Endothelial cell of umbilical vein (primary cell): ENCODE results near the gene S100A14. TPM values are rescaled to one million over a fixed set of nuclear protein-coding genes. Genes with fewer than 3 reads are reported as not detected.
A peak's percentile ranks its signal among the peaks of the same experiment; 100 is the strongest.

Experiments used
- BruUV-seq: library from RNA; stranded (reverse); fragments of 400-500 nt; replicated peaks from 2 replicates; lab custom pipeline; 2021; lab: Mats Ljungman, UMichigan
- CTCF ChIA-PET: fragments of 300-600, 350-600 bp; sonication (Branson Sonifier 250); formaldehyde crosslinking; loops from one replicate; lab custom pipeline; 2021; ENCODE audit warnings: antibody characterized with exemption, inconsistent platforms; lab: Charles Lee
- POLR2A ChIA-PET: fragments of 300-600, 350-600 bp; sonication (Branson Sonifier 250); formaldehyde crosslinking; loops from one replicate; lab custom pipeline; 2021; ENCODE audit warnings: antibody characterized with exemption, inconsistent platforms; lab: Charles Lee
- DNase-seq: peaks from one replicate; pipeline ENCODE4 v3.0.0-alpha.2; 2011; ENCODE audit warnings: low read depth, low spot score
- FAIRE-seq: peaks from 2 replicates; lab custom pipeline; 2011; peaks lifted over from hg19 to GRCh38; lab: Jason Lieb, UNC
- H2AFZ ChIP-seq: 2 replicates; pipeline ENCODE4 v1.6.0; 2012; ENCODE audit warnings: low read depth, low read length, control low read depth, inconsistent platforms
- H3K27ac ChIP-seq: 2 replicates; pipeline ENCODE4 v1.5.1; 2011; ENCODE audit warnings: low read depth, mild to moderate bottlenecking, control low read depth, low read length, moderate library complexity; ENCODE audit not compliant: insufficient read depth
- H3K27me3 ChIP-seq, 2 experiments: 2 replicates each; pipeline versions ENCODE4 v1.6.0 to v1.6.1; 2011; ENCODE audit warnings: low read length in 2 of 2, mixed read lengths in 1 of 2; ENCODE audit not compliant: control insufficient read depth in 2 of 2, insufficient read depth in 2 of 2
- H3K36me3 ChIP-seq, 2 experiments: 2 replicates in 1 of 2; 3 replicates in 1 of 2; pipeline ENCODE4 v1.5.1; 2011; ENCODE audit warnings: low read length in 2 of 2, mild to moderate bottlenecking in 1 of 2, moderate library complexity in 1 of 2; ENCODE audit not compliant: control insufficient read depth in 2 of 2, insufficient read depth in 2 of 2; ENCODE audit errors: extremely low read depth in 1 of 2
- H3K4me1 ChIP-seq: 3 replicates; pipeline ENCODE4 v1.5.1; 2011; ENCODE audit warnings: mild to moderate bottlenecking, low read length; ENCODE audit not compliant: control insufficient read depth, insufficient read depth; ENCODE audit errors: extremely low read depth
- H3K4me2 ChIP-seq: 2 replicates; pipeline ENCODE4 v1.6.1; 2011; ENCODE audit warnings: low read length, control low read depth, mixed read lengths; ENCODE audit not compliant: insufficient read depth
- H3K4me3 ChIP-seq, 3 experiments: fragments of 200-600 bp in 1 of 3; sonication (generic), shearing (Covaris generic) in 1 of 3; replicated peaks in 1 of 3; 2 replicates each; pipeline ENCODE4 v1.5.1; 2011 to 2016; ENCODE audit warnings: control low read depth in 3 of 3, low read length in 3 of 3, mild to moderate bottlenecking in 2 of 3, inconsistent platforms in 1 of 3, low read depth in 1 of 3, moderate library complexity in 1 of 3; ENCODE audit not compliant: insufficient read depth in 1 of 3
- H3K79me2 ChIP-seq: 2 replicates; pipeline ENCODE4 v1.6.0; 2012; ENCODE audit warnings: low read length, inconsistent platforms; ENCODE audit not compliant: control insufficient read depth, insufficient read depth
- H3K9ac ChIP-seq: replicated peaks from 2 replicates; pipeline ENCODE3; 2011; ENCODE audit warnings: low read length, control low read depth; ENCODE audit not compliant: insufficient read depth; ENCODE audit errors: extremely low read depth
- H3K9me1 ChIP-seq: replicated peaks from 3 replicates; pipeline ENCODE4 v1.6.0; 2011; ENCODE audit warnings: mild to moderate bottlenecking, low read length; ENCODE audit not compliant: control insufficient read depth, insufficient read depth; ENCODE audit errors: extremely low read depth
- H3K9me3 ChIP-seq: replicated peaks from 2 replicates; pipeline ENCODE4 v1.5.1; 2012; ENCODE audit warnings: low read length, inconsistent platforms; ENCODE audit not compliant: control insufficient read depth, insufficient read depth
- H4K20me1 ChIP-seq: replicated peaks from 2 replicates; pipeline ENCODE3; 2011; ENCODE audit warnings: mild to moderate bottlenecking, low read length; ENCODE audit not compliant: control insufficient read depth, insufficient read depth; ENCODE audit errors: extremely low read depth
- CTCF ChIP-seq, 2 donors: IDR thresholded peaks; 1 replicate in 1 of 2; 2 replicates in 1 of 2; pipeline ENCODE4 v1.5.1; 2011; ENCODE audit warnings: low read length in 2 of 2, mild to moderate bottlenecking in 2 of 2, moderate library complexity in 2 of 2, control low read depth in 1 of 2, inconsistent platforms in 1 of 2, low read depth in 1 of 2; ENCODE audit not compliant: insufficient read depth in 1 of 2; ENCODE audit errors: extremely low read depth in 1 of 2
- EZH2 ChIP-seq: IDR thresholded peaks from 2 replicates; pipeline ENCODE4 v1.6.1; 2012; ENCODE audit warnings: borderline replicate concordance, low read depth, mild to moderate bottlenecking, moderate library complexity, low read length, inconsistent platforms; ENCODE audit not compliant: severe bottlenecking
- FOS ChIP-seq: IDR thresholded peaks from 2 replicates; pipeline ENCODE4 v1.6.1; 2011; ENCODE audit warnings: mild to moderate bottlenecking, low read length, moderate library complexity, borderline replicate concordance; ENCODE audit not compliant: insufficient read depth
- GATA2 ChIP-seq: IDR thresholded peaks from 2 replicates; pipeline ENCODE4 v1.7.0; 2011; ENCODE audit warnings: low read depth, mild to moderate bottlenecking, moderate library complexity, mixed read lengths, low read length; ENCODE audit not compliant: insufficient read length, insufficient read depth
- JUN ChIP-seq: IDR thresholded peaks from 2 replicates; pipeline ENCODE4 v1.6.1; 2011; ENCODE audit warnings: borderline replicate concordance, low read depth; ENCODE audit not compliant: insufficient read length, insufficient read depth
- MYC ChIP-seq: IDR thresholded peaks from one replicate; pipeline ENCODE4 v1.6.1; 2011; ENCODE audit warnings: mild to moderate bottlenecking, low read depth, low read length
- POLR2A ChIP-seq: IDR thresholded peaks from 2 replicates; pipeline ENCODE4 v1.6.1; 2012; ENCODE audit warnings: low read depth, mild to moderate bottlenecking, control low read depth, low read length
- POLR2AphosphoS5 ChIP-seq: IDR thresholded peaks from 2 replicates; pipeline ENCODE4 v1.6.1; 2012; ENCODE audit warnings: low read depth, mild to moderate bottlenecking, control low read depth, low read length, moderate library complexity; ENCODE audit not compliant: insufficient read depth
- dilution Hi-C: fragments of 300-500 bp; cut with MboI; formaldehyde crosslinking; loops from one replicate; pipeline ENCODE4 v1.15.0; 2019; ENCODE audit warnings: low sequenced_read_pairs; ENCODE audit not compliant: extremely low pct_ligation_motif_present
- intact Hi-C: fragments of 100-400 bp; cut with micrococcal nuclease; formaldehyde crosslinking; loops from one replicate; pipeline ENCODE4 v1.10.0; 2022
- polyA plus RNA-seq, 4 experiments: library from polyadenylated mRNA; depleted of rRNA in 3 of 4; stranded (reverse) in 3 of 4; unstranded in 1 of 4; fragments of >200 nt; gene quantifications; 2 replicates each; pipeline versions ENCODE4 v1.2.1 to v1.2.3, GENCODE V29; 2011 to 2012; ENCODE audit warnings: missing spikeins in 1 of 4
- total RNA-seq: library from RNA; stranded (reverse); gene quantifications from 2 replicates; pipeline ENCODE4 v1.2.3, GENCODE V29; 2021
- TF ChIP-seq, protein P1 (sequence below): IDR thresholded peaks from 2 replicates; pipeline ENCODE4 v1.6.1; 2011; ENCODE audit not compliant: insufficient read depth, insufficient read length

Gene S100A14
- total and polyA plus RNA-seq, 2 donors (not counting 3 experiments of a cell fraction or from before 2014, with no cell fraction given): 0.10 TPM; not detected in 1

GRCh38 chr1:153611356-153611755, 4.8 kb downstream of the S100A14 start:
- peak overlapping the region; percentile 42 for H3K27ac ChIP-seq
- TF ChIP-seq, protein P1, sequence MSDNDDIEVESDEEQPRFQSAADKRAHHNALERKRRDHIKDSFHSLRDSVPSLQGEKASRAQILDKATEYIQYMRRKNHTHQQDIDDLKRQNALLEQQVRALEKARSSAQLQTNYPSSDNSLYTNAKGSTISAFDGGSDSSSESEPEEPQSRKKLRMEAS: no peak
- TF ChIP-seq CTCF (IDR thresholded peaks at IDR 0.05; ENCODE audit: extremely low read depth in 1 of 2, insufficient read depth in 1 of 2, low read depth in 1 of 2, low read length in 2 of 2) (no peak), POLR2AphosphoS5 (no peak), JUN (no peak), EZH2 (no peak), GATA2 (no peak), FOS (no peak), MYC (no peak), POLR2A (no peak)
- ChIA-PET POLR2A (interaction anchor here (1.8 to 4.9 kb wide), 3 partner anchors 16 to 23 kb away, joined by 5 to 28 read pairs (median 9); partner anchors contain the start of genes CHTOP, S100A1 and S100A13), CTCF (interaction anchor here (2.1 to 7.7 kb wide), 4 partner anchors 10 to 39 kb away, joined by 6 to 54 read pairs (median 31); partner anchors contain the start of genes S100A1 and S100A13)
- H3K9ac ChIP-seq: peak overlapping the region; percentile 70
- no peak overlapping the region for H2AFZ ChIP-seq
- H4K20me1 ChIP-seq: no peaks in the 10 kb centered on the region
- H3K4me3 ChIP-seq: peak overlapping the region; percentile 20 to 62 (median 37)
- no peak for FAIRE-seq
- H3K9me1 ChIP-seq: no peaks in the 10 kb centered on the region
- dilution Hi-C loops: no loop called here
- no TSS peak for BruUV-seq
- intact Hi-C loops: no loop called here
- peak overlapping the region; percentile 51 for H3K4me2 ChIP-seq
- H3K4me1 ChIP-seq: peaks cover 39% of the 10 kb centered on the region
- no peaks in the 10 kb centered on the region for H3K9me3 ChIP-seq
- peaks cover 45% of the 10 kb centered on the region for H3K79me2 ChIP-seq
- peaks cover 13% of the 10 kb centered on the region in 2 experiments for H3K36me3 ChIP-seq
- no peak for DNase-seq
- no peaks in the 10 kb centered on the region for H3K27me3 ChIP-seq
